NCI-H82 treated with DMSO at 0.1 percent for 48 hours (cell line): ENCODE measurements around the gene MYF5.

Source experiments
- DNase-seq: peaks from one replicate; lab custom pipeline; 2025; ENCODE audit not compliant: unreplicated experiment; lab: John Stamatoyannopoulos, UW

Gene MYF5

DNA sequence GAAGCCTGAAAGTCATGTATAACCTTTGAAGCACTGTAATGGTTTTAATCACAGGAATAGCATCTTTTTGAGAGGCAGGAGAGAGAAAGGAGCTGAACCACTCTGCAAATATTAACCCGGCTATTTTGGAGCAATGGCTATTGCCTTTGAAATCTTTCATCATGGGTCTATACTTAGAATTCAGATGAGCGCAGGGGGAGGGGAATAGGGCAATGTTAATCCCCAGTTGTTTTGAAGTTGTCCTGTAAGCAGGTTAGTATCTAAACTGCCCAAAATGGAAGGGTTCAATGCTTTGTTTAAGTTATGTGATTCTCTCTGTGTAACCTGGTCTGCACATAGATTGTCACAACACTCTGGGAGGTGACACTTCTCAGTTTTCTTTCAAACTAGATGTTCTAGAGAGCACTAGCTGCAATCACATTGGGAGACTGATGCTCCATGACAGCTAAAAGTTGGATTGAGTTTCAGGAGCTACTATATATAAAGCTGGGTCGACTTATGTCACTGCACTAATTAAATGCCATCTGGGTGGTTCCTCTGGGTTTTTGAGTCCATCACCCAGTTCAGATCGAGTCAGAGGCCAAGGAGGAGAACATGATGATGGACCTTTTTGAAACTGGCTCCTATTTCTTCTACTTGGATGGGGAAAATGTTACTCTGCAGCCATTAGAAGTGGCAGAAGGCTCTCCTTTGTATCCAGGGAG lies 9.4 kb upstream of the MYF5 start, which contains the start of gene MYF6:
MYF6 (plus strand) TSS at position 509 of the 704 bp plus-strand sequence; CDS start at position 595, 86 bp downstream.
- no peak for DNase-seq

DNA sequence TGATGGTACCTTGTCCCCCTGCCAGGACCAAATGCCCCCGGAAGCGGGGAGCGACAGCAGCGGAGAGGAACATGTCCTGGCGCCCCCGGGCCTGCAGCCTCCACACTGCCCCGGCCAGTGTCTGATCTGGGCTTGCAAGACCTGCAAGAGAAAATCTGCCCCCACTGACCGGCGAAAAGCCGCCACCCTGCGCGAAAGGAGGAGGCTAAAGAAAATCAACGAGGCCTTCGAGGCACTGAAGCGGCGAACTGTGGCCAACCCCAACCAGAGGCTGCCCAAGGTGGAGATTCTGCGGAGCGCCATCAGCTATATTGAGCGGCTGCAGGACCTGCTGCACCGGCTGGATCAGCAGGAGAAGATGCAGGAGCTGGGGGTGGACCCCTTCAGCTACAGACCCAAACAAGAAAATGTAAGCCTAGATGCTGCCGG lies 8.9 kb upstream of the MYF5 start:
- DNase-seq: no peak

DNA sequence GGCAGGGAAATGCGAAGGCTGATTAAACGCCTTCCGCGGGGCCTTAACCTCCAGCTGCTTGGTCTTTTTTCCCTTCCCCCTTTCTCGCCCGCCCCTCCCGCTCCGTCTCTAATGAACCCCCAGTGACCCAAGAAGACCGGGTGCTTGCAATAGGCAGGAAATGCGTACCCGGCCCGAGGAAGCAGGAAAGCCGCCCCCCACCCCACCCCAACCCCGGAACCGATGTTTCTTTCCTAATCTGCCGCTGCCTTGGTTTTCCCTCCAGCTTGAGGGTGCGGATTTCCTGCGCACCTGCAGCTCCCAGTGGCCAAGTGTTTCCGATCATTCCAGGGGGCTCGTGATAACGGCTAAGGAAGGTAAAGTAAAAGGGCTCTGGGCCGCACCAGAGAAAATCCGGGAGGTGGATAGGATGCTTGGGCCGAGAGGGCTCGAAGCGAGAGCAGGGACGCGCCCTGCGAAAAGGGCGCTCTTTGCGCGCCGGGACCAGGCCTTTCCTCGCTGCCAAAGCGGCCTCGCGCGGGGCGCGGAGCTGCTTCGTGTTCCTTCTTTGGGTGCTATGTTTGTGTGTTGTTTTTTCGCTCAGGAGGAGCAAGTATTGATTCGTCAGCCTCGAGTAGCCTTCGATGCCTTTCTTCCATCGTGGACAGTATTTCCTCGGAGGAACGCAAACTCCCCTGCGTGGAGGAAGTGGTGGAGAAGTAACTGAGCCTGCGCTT lies 8.3 kb upstream of the MYF5 start:
- no peak for DNase-seq

- no peak for DNase-seq
Measured at GRCh38 chr12:80708975-80709328, 7.8 kb upstream of the MYF5 start.

DNA sequence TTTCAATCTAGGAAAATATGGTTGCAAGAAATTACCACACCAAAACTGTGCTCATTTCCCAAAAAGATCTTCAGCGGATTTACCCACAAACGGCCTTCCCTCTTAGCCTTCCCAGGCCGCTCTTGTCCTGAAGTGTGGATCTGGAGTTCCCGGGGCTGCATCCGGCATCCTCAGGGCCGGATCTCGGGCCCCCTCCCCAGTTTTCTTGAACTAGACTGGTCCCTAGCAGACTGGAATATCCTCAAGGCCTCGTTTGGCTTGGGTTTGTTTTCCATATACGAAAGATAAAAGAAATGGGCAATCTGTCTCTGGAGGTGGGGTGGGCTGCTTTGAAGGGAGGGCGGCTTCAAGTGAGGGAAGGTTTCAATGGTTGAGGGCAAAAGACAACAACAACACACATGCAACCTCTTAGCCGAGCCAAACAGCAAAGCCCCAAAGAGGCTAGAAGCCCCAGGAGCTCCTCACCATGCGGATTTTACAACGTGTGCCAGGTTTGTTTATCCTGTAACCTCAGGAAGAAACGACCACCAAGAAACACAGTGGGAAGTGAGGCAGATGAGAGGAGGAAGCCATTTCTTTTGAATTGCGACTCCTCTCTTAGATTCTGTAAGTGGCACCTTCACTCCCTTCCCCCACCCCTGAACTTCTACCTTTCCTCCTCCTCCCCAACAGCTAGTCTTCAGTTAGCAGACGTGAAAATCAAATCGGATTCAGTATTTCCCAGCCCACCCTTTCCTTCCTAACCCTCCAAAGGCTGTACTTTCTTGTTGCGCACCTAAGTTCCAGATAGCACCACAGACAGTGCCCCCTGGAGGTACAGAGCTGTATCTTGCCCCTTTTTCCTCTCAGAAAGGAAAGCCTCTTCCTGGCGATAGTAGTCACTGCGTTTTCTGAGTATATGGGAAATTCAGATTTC lies 6.6 kb upstream of the MYF5 start:
- no peak for DNase-seq

GRCh38 chr12:80710727-80711449 lies 5.8 kb upstream of the MYF5 start:
- DNase-seq: no peak

DNA sequence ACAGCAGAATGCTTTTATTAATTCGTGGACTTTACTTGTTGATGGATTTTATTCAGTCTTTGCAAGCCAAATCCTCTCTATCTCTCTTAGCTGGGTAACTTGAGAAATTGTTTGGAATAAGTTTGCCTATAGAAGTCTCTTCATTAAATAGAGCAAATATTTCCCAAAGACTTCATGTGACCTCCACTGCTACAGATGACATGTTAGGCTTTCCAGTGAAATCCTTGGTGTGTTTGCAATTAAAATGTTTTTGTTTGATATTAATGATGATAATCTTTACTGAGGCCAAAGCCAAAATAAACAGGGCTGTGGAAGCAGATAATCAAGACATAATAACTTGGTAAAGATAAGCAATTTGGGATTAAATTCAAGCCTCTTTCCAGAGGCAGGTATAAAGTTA lies 4.8 kb upstream of the MYF5 start:
- no peak for DNase-seq

- no peak for DNase-seq
Measured at GRCh38 chr12:80712866-80713265, 3.8 kb upstream of the MYF5 start.

DNA sequence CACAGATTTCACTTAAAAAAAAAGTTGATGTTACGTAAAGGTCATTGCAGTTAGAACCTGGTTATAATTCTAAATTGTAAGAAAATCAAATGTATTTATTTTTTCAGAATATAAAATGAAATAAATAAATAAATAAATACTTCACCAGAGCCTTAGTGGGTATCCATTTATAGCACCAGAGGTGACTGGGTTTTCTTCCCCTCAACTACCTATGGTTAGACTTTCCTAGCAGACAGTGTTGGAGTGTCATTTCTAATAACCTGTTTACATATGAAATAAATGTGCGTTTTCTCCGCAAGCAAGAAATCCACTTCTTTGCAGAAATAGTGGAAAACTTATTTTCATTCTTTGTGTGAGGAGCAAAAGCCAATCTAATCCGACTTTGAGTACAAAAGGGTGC lies 3.3 kb upstream of the MYF5 start:
- DNase-seq: no peak

DNA sequence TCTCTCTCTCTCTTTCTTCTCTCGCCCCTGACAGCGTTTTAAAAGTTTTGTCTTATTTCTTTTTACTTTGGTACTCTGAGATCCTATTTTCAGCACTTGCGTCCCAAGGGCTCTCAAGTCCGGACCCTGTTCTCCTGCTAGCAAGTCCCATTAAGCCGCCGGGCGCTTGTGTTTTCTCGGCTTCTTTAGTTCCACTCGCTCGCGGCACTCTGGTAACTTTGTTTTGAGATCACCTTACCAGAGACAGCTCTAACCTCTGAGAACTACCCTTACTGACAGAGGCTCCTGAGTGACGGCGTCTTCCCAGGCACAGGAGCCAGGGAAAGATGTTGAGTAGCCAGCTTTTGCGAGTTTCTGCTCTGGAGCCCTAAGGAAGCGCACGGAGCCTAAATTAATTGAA lies 2.7 kb upstream of the MYF5 start:
- no peak for DNase-seq

GRCh38 chr12:80714846-80715245 lies 1.9 kb upstream of the MYF5 start:
- no peak for DNase-seq

- DNase-seq: no peak
Measured at GRCh38 chr12:80715713-80716249, 931 bp upstream of the MYF5 start.

GRCh38 chr12:80717856-80718255 lies 1.1 kb downstream of the MYF5 start:
- no peak for DNase-seq

- no peak for DNase-seq
Measured at GRCh38 chr12:80720516-80720915, 3.8 kb downstream of the MYF5 start.

DNA sequence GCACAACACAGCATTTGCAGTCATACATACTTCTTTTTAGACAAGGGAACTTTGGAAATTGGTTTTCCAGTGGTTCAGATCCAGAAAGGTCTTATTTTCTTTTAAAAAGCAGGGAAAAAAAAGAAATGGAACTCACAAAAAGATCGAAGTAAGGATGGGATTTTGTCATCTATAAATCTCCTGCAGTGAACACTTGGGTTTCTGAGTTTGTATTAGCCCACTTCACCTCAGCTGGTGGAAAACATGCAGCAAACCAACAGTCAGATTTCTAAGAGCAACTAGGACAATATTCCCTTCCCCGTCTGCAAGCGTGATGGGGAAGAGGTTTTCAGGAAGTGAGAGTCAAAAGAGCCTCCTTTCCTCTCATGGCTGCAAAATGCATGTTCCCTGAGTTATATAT lies 4.6 kb downstream of the MYF5 start:
- DNase-seq: no peak

GRCh38 chr12:80745851-80746505 lies 29.3 kb downstream of the MYF5 start:
- DNase-seq: peak; percentile 21

DNA sequence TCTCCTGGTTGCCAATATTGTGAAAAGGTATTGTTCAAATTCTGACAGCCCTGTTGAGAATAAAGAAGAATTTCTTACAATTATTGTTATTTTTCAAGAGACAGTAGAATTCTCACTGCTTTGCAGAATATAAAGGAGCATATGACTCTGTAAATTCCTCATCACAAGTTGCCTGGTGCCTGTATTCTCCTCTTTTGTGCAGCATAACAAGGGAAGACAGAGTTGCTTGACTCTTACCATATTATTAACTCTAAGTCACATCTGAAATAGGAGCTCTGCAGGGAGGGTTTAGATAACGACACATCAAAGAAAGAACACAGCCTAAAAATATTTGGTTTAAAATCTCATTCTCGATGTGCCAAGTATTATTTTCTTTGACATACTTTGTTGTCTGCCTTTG lies 31.1 kb downstream of the MYF5 start:
- no peak for DNase-seq

- no peak for DNase-seq
Measured at GRCh38 chr12:80749456-80749855, 32.7 kb downstream of the MYF5 start.

- no peak for DNase-seq
Measured at GRCh38 chr12:80752464-80752863, 35.8 kb downstream of the MYF5 start.

- DNase-seq: no peak
Measured at GRCh38 chr12:80754274-80754673, 37.6 kb downstream of the MYF5 start.
